Dedifferentiated amniotic fluid mesenchymal stem cell (primary cell): ENCODE measurements around the gene KIF17.

ENCODE experiments used
- DNase-seq: peaks from one replicate; pipeline ENCODE4 v3.0.0-alpha.2; 2016; ENCODE audit errors: extremely low spot score

Gene KIF17

GRCh38 chr1:20660847-20661206 is 57.0 kb downstream of the KIF17 start:
- DNase-seq, result no peak

- no peak for DNase-seq
Observed at GRCh38 chr1:20660363-20660762, 57.4 kb downstream of the KIF17 start.

- DNase-seq, result no peak
Observed at GRCh38 chr1:20658166-20658915, 59.5 kb downstream of the KIF17 start.

GRCh38 chr1:20657024-20657423 is 60.8 kb downstream of the KIF17 start:
- DNase-seq, result no peak

- DNase-seq, result no peak
Observed at GRCh38 chr1:20654104-20654690, 63.6 kb downstream of the KIF17 start.

- no peak for DNase-seq
Observed at GRCh38 chr1:20652300-20652699, 65.5 kb downstream of the KIF17 start.

GRCh38 chr1:20648946-20649345 is 68.9 kb downstream of the KIF17 start:
- no peak for DNase-seq

GRCh38 chr1:20648438-20648837 is 69.4 kb downstream of the KIF17 start:
- DNase-seq, result no peak

GRCh38 chr1:20645414-20645813 is 72.4 kb downstream of the KIF17 start:
- DNase-seq, result no peak

GRCh38 chr1:20644416-20644815 is 73.4 kb downstream of the KIF17 start:
- DNase-seq, result no peak

GRCh38 chr1:20643080-20643479 is 74.7 kb downstream of the KIF17 start:
- no peak for DNase-seq

GRCh38 chr1:20641975-20642374 is 75.8 kb downstream of the KIF17 start:
- no peak for DNase-seq

- peak; percentile 39 for DNase-seq
Observed at GRCh38 chr1:20640183-20640597, 77.6 kb downstream of the KIF17 start.

- DNase-seq, result no peak
Observed at GRCh38 chr1:20636785-20637347, 80.9 kb downstream of the KIF17 start.

GRCh38 chr1:20634594-20635084 is 83.2 kb downstream of the KIF17 start:
- DNase-seq, result no peak

GRCh38 chr1:20634065-20634593 is 83.7 kb downstream of the KIF17 start:
- no peak for DNase-seq

- DNase-seq, result peak; percentile 31
Observed at GRCh38 chr1:20633190-20634064, 84.4 kb downstream of the KIF17 start, which contains the start of gene PINK1. TSS of gene PINK1 (plus strand) at chr1:20633458. CDS start at chr1:20633549, 91 bp downstream.

GRCh38 chr1:20632386-20632785 is 85.4 kb downstream of the KIF17 start:
- DNase-seq, result no peak

- DNase-seq, result no peak
Observed at GRCh38 chr1:20630729-20631128, 87.1 kb downstream of the KIF17 start.

GRCh38 chr1:20626524-20626923 is 91.3 kb downstream of the KIF17 start:
- DNase-seq, result no peak

GRCh38 chr1:20626098-20626427 is 91.7 kb downstream of the KIF17 start:
- no peak for DNase-seq
